ENCODE data around the gene VDAC1. TPM values are rescaled to one million over a fixed set of nuclear protein-coding genes. Genes with fewer than 3 reads are reported as not detected.

Gene VDAC1
- total and polyA plus RNA-seq, 2 of the 8 experiments (the other 6 are each of a cell fraction or from before 2014, with no cell fraction given): 111 to 301 TPM

GRCh38 chr5:133992429-133993155 is 12.2 kb downstream of the VDAC1 start:
- peaks cover 43 to 48% of the 10 kb centered on the region in 2 experiments for H4K20me1 ChIP-seq (replicated peaks in 1 of 2; ENCODE audit: control insufficient read depth in 1 of 2, insufficient read depth in 2 of 2, low read length in 2 of 2)
- TF ChIP-seq RAD21 (IDR thresholded peaks at IDR 0.05 in 1 of 2, conservative IDR thresholded peaks at IDR 0.05 in 1 of 2; ENCODE audit: low read depth in 2 of 2, low read length in 2 of 2) (no peak), CHD1 (IDR thresholded peaks at IDR 0.05; ENCODE audit: low read depth, low read length) (no peak), ATF3 (IDR thresholded peaks at IDR 0.05; ENCODE audit: insufficient read depth, low read depth, low read length) (no peak), SP1 (IDR thresholded peaks at IDR 0.05; ENCODE audit: low read depth, low read length) (no peak), JUN (IDR thresholded peaks at IDR 0.05; ENCODE audit: low read depth, low read length) (no peak), MAX (IDR thresholded peaks at IDR 0.05) (no peak), RNF2 (IDR thresholded peaks at IDR 0.05; ENCODE audit: borderline replicate concordance, low read depth, low read length, missing control alignments, poor library complexity, severe bottlenecking) (no peak), RXRA (IDR thresholded peaks at IDR 0.05; ENCODE audit: insufficient read depth, low read depth, low read length) (no peak), ASH2L (IDR thresholded peaks at IDR 0.05; ENCODE audit: low read length) (no peak), POU5F1 (IDR thresholded peaks at IDR 0.05; ENCODE audit: low read depth, low read length) (no peak), FOSL1 (IDR thresholded peaks at IDR 0.05; ENCODE audit: insufficient read depth, low read depth, low read length) (no peak), CREB1 (IDR thresholded peaks at IDR 0.05) (no peak)

More at GRCh38 chr5:133992429-133993155, 12.2 kb downstream of the VDAC1 start:
- Histone ChIP-seq H4K8ac (ENCODE audit: extremely low read depth, insufficient read depth, low read length) (no peak overlapping the region), H2BK5ac (ENCODE audit: low read depth, low read length) (no peak overlapping the region), H3K23ac (ENCODE audit: insufficient read length) (no peak overlapping the region), H3K27me3 (replicated peaks in 1 of 4; ENCODE audit: control insufficient read depth in 3 of 4, extremely low read depth in 1 of 4, insufficient read depth in 3 of 4, low read length in 3 of 4) (no peaks in the 10 kb centered on the region), H3K4ac (replicated peaks; ENCODE audit: insufficient read length, low read depth, low read length) (no peak overlapping the region), H3K18ac (ENCODE audit: extremely low read depth, low read length) (no peak overlapping the region), H3K79me1 (ENCODE audit: low read depth, low read length) (peaks cover 22% of the 10 kb centered on the region), H2AFZ (ENCODE audit: low read length) (no peak overlapping the region), H2BK15ac (ENCODE audit: low read length) (no peak overlapping the region), H3K56ac (replicated peaks; ENCODE audit: insufficient read length, low read depth, low read length) (no peak overlapping the region), H2BK12ac (ENCODE audit: low read depth, low read length) (no peak overlapping the region), H4K5ac (ENCODE audit: insufficient read length, low read depth, low read length) (no peak overlapping the region), H3K14ac (ENCODE audit: insufficient read length) (no peak overlapping the region), H3K4me1 (replicated peaks in 1 of 4; ENCODE audit: control insufficient read depth in 3 of 4, insufficient read depth in 4 of 4, low read length in 3 of 4) (peaks cover 8 to 21% (median 13%) of the 10 kb centered on the region in 4 experiments), H3K27ac (ENCODE audit: low read depth, low read length) (no peak overlapping the region), H3K23me2 (ENCODE audit: low read depth, low read length) (no peaks in the 10 kb centered on the region), H2AK5ac (ENCODE audit: low read depth, low read length) (no peak overlapping the region), H3K9ac (replicated peaks in 1 of 4; ENCODE audit: extremely low read depth in 1 of 4, low read depth in 3 of 4, low read length in 3 of 4) (no peak overlapping the region), H2BK20ac (ENCODE audit: low read length) (no peak overlapping the region), H3K79me2 (ENCODE audit: control insufficient read depth in 1 of 2, insufficient read depth in 2 of 2, low read length in 2 of 2) (peaks cover 47 to 77% of the 10 kb centered on the region in 2 experiments), H4K91ac (replicated peaks; ENCODE audit: insufficient read length, low read length) (no peak overlapping the region), H3K4me2 (ENCODE audit: insufficient read depth in 1 of 2, low read depth in 2 of 2, low read length in 2 of 2) (no peak overlapping the region), H3K9me3 (ENCODE audit: insufficient read depth in 2 of 2, low read depth in 1 of 2, low read length in 1 of 2) (no peaks in the 10 kb centered on the region), H3K4me3 (ENCODE audit: extremely low read depth in 1 of 4, insufficient read depth in 2 of 4, low read depth in 3 of 4, low read length in 4 of 4) (no peak overlapping the region), H3K36me3 (ENCODE audit: control insufficient read depth in 2 of 4, insufficient read depth in 4 of 4, low read length in 3 of 4) (peaks cover 17 to 33% (median 25%) of the 10 kb centered on the region in 4 experiments), H2BK120ac (replicated peaks; ENCODE audit: low read depth, low read length) (no peak overlapping the region)
- ChIA-PET CTCF (ENCODE audit: partially characterized antibody) (interaction anchor here (0.7 to 9.3 kb wide), 7 partner anchors 11 to 882 kb away, joined by 3 to 160 read pairs (median 3); no protein-coding TSS in a partner anchor), POLR2A (ENCODE audit: partially characterized antibody) (interaction anchor here (0.9 to 1.6 kb wide), 2 partner anchors 9 to 11 kb away, joined by 3 to 7 read pairs; no protein-coding TSS in a partner anchor)
- FAIRE-seq (no peak), DNase-seq (ENCODE audit: low read depth in 1 of 2, low spot score in 2 of 2) (no peak)
- WGBS, 2 experiments (ENCODE audit: extremely low coverage in 1 of 2, insufficient coverage in 1 of 2, insufficient read length in 1 of 2, insufficient replicate concordance in 2 of 2, low coverage in 1 of 2, low lambda C conversion rate in 2 of 2, missing lambda C conversion rate in 1 of 2): 95% methylated on average over 8 of the region's 8 CpGs; no CpG with 5 or more reads in 1 of the 2 experiments

Data from H1 (cell line).